Midbrain (tissue), 1 donor: ENCODE results near the gene CLDN12.
"Not testable (repeated sequence)": the region's sequence is repeated elsewhere in the genome, so short reads cannot be mapped to it uniquely, and the experiment has no call there.

Experiments used
- DNase-seq: peaks from one replicate; lab custom pipeline; 2025; lab: John Stamatoyannopoulos, UW

Gene CLDN12

DNA sequence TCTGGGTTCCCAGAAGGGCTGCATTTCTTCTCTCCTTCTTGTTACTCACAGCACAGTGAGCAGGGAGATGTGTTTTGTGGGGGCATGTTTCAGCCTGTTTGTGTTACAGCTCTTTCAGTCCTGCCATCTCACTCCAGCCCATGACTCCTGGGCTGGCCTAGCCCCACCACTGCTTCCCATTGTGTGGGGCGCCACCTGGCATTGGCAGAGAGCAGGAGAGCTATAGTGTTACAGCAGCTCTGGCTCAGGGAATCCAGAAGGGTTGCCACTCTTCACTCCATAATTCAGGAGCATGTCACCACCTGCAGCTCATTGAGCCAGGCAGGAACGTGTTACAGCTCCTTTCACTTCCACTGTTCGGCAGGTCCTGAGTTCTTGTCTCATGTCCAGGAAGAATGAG, 30.0 kb downstream of the CLDN12 start:
- no peak for DNase-seq

DNA sequence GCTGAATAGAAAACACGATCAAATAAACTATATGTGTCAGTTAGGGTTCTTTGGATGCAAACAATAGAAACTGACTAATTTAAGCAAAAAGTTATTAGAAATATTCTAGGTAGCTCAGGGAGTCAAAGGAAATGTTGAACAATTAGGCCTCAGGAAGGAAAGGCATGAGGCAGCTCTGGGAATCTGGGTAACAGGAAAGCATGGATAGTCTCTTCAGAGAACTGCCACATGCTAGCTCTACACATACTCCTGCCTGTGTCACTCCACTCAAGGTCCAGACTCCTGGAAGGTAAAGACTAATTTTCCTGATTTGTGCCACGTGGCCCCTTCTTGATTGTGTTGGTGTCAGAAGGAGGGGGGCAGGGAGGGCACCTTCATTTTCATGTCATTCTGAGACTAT, 42.4 kb downstream of the CLDN12 start:
- no peak for DNase-seq

DNA sequence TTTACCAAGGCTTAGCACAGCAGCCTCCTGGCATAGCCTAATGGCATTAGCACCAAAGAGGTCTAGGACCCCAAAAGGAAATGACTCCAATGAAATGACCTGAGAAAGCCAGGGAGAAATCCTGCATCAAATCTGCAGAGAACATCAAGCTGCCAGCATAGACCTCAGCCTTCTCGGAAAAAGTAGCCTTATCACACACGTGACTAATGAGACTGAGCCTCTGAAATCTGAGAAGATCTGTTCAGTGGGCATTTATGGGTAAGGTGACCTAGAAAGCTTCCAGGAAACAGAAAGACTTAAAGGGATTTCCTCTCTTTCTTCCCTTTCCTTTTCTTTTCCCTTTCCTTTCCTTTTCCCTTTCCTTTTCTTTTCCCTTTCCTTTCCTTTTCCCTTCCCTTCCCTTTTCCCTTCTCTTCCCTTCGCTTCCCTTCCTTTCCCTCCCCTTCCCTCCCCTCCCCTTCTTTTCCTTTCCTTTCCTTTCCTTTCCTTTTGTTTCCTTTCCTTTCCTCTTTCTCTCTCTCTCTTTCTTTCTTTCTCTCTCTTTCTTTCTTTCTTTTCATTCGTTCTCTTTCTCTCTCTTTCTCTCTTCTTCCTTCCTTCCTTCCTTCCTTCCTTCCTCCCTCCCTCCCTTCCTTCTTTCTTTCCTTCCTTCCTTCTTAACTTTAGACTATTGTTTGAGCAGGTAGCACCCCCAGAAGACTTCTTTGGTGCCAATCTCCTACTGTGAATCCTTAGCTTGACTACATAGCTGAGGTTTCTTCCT, 43.1 kb downstream of the CLDN12 start:
- DNase-seq: no peak

DNA sequence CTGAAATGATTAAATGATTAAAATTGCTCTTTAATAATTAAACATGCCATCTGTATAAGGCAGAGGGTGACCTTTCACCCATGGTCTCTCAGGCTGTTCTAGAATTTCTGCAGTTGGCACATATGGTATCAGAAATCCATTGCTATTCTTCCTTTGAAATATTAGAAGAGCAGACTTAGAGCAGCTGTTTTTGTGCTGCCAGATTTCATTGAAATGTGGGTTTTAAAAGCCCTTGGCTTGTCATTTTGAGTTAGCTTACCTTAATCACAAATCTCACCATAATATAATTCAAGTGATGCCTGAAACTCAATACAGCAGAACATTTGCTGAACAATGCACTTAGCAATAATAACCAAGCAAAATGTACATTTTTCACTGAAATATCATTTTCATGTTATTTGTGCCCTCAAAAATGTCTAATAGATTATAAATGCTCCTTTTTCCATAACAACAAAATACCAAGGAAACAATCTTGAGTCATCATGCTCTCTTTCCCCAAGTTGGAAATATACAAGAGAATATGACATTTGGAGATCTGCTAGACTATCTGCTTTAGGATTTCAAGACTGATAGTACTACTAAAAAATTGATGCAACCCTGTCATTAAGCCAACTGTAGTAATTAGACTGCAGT, 50.1 kb downstream of the CLDN12 start:
- DNase-seq: no peak

DNA sequence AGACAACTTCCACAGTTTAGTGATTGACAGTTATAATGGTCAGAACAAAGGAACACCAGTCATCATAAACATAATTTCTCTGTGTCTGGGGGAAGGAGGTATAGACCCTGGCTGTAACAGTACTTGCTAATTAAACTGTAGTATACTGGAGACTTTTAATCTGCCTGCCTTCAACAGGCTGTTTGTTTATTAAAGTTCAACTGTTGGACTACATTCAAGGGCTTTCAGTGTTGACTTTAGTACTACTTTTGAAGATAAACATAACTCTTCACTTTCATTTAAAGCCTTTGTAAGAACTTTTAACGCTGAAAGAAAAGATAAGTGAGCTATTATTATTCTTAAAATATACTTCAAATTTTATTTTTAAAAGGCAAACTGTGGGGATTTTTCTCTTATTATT, 50.7 kb downstream of the CLDN12 start:
- no peak for DNase-seq

DNA sequence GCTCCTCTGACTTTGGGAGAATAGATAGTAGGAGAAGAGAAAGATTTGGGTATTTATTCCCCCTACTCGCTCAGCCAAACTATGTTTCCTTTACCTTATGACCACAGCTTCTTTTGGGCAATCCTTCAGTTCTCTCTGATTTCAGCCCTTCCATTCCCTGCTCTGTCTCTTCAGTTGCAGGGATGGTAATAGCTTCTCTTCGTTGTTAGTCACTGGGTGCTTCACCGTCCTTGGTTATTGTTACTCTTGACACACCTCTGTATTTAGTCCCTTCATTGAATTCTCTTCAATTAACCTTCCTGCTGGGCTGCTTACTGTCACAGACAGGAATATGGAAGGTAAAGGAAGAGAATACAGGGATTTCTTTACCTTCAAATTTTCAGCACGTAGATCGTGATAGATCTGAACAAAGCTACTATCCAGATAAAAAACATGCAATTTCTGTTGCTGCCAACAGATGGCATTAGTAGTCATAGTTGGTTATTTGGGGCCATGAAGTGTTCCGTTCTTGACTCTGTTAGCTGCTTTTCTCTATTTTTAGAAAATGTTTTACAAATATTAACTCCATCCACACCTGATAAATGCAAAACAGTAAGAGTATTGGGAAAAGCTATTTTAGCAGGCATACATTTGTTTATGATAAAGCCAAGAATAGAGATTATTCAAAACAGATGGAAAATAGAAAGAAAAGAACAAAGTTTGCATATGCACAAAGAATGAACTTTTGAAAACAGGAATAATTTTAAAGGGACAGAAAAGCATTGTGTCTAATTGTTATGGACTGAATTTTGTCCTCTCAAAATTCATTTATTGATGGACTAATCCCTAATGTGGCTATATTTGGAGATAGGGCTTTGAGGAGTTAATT, 52.1 kb downstream of the CLDN12 start:
- peak; percentile 46 for DNase-seq

DNA sequence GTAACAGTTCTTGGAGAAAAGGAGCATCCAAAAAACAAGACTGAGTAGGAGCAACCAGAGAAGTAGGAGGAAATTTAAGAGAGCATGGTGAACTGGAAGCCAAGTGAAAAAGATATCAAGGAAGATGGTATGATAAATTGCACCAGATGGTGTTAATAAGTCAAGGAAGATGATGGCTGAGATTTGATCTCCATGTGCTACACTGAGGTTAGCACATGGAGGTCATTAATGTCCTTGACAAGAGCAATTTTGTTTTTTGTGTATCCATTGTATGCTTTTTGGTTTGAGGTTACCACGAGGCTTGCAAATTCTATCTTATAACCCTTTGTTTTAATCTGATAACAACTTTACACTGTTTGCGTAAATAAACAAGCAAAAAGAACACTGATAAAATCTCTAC, 54.8 kb downstream of the CLDN12 start:
- DNase-seq: no peak

DNA sequence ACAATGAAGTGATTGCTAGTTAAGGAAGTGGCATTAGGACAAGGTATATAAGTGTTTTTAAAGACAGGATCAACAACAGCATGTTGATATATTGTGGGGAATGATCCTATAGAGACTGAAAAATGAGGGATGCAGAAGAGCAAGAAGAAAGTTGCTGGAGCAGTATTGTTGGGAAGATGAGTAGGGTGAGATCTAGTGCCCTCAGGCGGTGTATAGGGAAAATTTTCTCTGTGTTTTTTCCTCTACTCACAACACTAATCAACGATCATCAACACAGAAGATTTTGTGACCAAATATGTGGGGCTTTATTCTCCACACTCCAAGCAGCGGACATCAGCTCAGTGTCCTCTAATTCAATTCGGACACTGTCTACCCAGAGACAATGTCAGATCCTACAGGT, 56.6 kb downstream of the CLDN12 start:
- no peak for DNase-seq

DNA sequence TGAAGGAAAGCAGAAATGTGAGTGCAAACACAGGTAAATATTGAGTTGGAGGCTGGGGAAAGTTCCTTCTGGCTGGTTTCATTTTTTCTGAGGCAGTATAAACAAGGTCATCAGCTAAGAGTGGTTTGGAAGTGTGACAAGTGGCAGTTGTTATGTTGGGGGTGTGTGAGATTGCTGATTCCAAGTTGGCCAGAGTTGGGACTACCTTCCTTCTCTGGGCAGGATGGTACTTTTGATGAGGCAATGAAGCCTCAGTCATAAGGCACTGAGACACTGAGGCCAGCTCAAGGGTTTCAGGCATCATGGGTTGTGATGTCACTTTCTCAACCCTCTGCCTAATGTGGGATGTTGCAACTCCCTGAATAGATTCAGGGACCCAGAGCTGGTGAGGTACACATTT, 58.0 kb downstream of the CLDN12 start:
- DNase-seq: no peak

DNA sequence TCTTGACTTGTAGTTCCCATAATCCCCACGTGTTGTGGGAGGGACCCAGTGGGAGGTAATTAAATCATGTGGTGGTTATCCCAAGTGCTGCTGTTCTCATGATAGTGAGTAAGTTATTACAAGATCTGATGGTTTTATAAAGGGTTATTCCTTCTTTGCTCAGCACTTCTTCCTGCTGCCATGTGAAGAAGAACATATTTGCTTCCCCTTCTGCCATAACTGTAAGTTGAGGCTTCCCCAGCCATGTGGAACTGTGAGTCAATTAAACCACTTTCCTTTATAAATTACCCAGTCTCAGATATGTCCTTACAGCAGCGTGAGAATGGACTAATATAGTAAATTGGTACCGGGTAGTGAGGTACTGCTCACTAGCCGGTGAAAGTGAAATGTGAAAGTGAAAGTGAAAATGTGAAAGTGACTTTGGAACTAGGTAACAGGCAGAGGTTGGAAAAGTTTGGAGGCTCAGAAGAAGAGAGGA, 59.9 kb downstream of the CLDN12 start:
- DNase-seq: not testable (repeated sequence)
